ENCODE results near the gene COL11A1.

DNA sequence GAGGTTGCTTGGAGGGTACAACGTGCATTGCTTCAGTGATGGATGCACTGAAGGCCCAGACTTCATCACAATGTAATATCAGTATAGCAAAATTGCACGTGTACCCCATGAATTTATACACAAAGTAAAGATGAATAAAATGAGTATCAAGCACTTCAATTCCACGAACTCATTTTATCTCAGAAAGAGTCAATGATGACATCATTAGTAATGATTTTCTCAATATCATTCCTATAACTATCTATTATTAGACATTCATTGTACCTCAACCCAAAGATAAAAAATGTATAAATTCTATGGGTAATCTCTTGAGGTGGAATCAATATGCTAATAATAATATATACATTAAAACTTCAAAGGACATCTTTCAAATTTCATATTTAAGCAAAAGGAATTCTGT is 208.4 kb downstream of the COL11A1 start:
- TF ChIP-seq, protein P1, sequence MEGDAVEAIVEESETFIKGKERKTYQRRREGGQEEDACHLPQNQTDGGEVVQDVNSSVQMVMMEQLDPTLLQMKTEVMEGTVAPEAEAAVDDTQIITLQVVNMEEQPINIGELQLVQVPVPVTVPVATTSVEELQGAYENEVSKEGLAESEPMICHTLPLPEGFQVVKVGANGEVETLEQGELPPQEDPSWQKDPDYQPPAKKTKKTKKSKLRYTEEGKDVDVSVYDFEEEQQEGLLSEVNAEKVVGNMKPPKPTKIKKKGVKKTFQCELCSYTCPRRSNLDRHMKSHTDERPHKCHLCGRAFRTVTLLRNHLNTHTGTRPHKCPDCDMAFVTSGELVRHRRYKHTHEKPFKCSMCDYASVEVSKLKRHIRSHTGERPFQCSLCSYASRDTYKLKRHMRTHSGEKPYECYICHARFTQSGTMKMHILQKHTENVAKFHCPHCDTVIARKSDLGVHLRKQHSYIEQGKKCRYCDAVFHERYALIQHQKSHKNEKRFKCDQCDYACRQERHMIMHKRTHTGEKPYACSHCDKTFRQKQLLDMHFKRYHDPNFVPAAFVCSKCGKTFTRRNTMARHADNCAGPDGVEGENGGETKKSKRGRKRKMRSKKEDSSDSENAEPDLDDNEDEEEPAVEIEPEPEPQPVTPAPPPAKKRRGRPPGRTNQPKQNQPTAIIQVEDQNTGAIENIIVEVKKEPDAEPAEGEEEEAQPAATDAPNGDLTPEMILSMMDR (conservative IDR thresholded peaks at IDR 0.05; ENCODE audit: low read depth, low read length) = no peak
- TF ChIP-seq POLR2A (IDR thresholded peaks at IDR 0.05; ENCODE audit: low read depth, low read length) (no peak), BHLHE40 (IDR thresholded peaks at IDR 0.05; ENCODE audit: low read depth, low read length) (no peak), MXI1 (IDR thresholded peaks at IDR 0.05; ENCODE audit: borderline replicate concordance, low read depth, low read length) (no peak), MAZ (IDR thresholded peaks at IDR 0.05; ENCODE audit: borderline replicate concordance, low read depth, low read length) (no peak), RAD21 (IDR thresholded peaks at IDR 0.05; ENCODE audit: low read length) (no peak), USF2 (IDR thresholded peaks at IDR 0.05; ENCODE audit: low read depth, low read length) (no peak), SMC3 (IDR thresholded peaks at IDR 0.05; ENCODE audit: low read depth, low read length) (no peak)

Data from IMR-90 (cell line).